ENCODE measurements around the gene TVP23B. TPM values are rescaled to one million over a fixed set of nuclear protein-coding genes. Genes with fewer than 3 reads are reported as not detected.

The TVP23B gene
- 62.8 to 89.7 TPM (median 68.5 TPM) in 5 replicates for total RNA-seq (2022; extraction: Qiagen RNA extraction)

GRCh38 chr17:18780991-18781718 lies at the start of gene TVP23B:
Gene TVP23B (plus strand): TSS chr17:18781183. CDS start chr17:18781294, 111 bp downstream.

GRCh38 chr17:18743699-18744421 lies 37.1 kb upstream of the TVP23B start, which contains the start of gene FBXW10:
Gene FBXW10 (plus strand): TSS chr17:18744054. CDS start chr17:18744245, 191 bp downstream.

Other genes with a start within 250 kb of the TVP23B start
- not detected in 5 replicates for gene TBC1D28, start 136.8 kb upstream of the TVP23B start, total RNA-seq (2022; extraction: Qiagen RNA extraction)
- 3.0 to 4.9 TPM (median 4.4 TPM) in 5 replicates for gene FOXO3B, start 98.9 kb upstream of the TVP23B start, total RNA-seq (2022; extraction: Qiagen RNA extraction)
- 0.92 to 1.7 TPM (median 1.3 TPM) in 5 replicates for gene FBXW10, start 37.1 kb upstream of the TVP23B start, total RNA-seq (2022; extraction: Qiagen RNA extraction)
- 42.4 to 48.3 TPM (median 44.1 TPM) in 5 replicates for gene PRPSAP2, start 76.9 kb downstream of the TVP23B start, total RNA-seq (2022; extraction: Qiagen RNA extraction)
- 0.12 to 0.38 TPM (median 0.20 TPM) in 5 replicates for gene SLC5A10, start 171.0 kb downstream of the TVP23B start, total RNA-seq (2022; extraction: Qiagen RNA extraction)
- 28.3 to 37.8 TPM (median 37.1 TPM) in 5 replicates for gene FAM83G, start 223.6 kb downstream of the TVP23B start, total RNA-seq (2022; extraction: Qiagen RNA extraction)

Data from A549 treated with CORT108297 at 1 μM for 4 hours (cell line).